Stimulated activated CD4-positive, alpha-beta T cell treated with anti-CD3 and anti-CD28 coated beads, Interleukin-2, amount 100 ng/mL, for 48 hours (primary cell): ENCODE measurements around the gene ANKRD12.

ENCODE experiments used
- DNase-seq, 2 donors: peaks; one replicate each; pipeline ENCODE4 v3.0.0-alpha.2; 2020

The ANKRD12 gene

GRCh38 chr18:9296233-9297006 lies 159.8 kb downstream of the ANKRD12 start:
- no peak for DNase-seq

GRCh38 chr18:9297007-9297393 lies 160.4 kb downstream of the ANKRD12 start:
- no peak for DNase-seq

- DNase-seq = no peak
Observed at GRCh38 chr18:9304388-9305070, 167.9 kb downstream of the ANKRD12 start.

- no peak for DNase-seq
Observed at GRCh38 chr18:9319333-9319732, 182.8 kb downstream of the ANKRD12 start.

- DNase-seq = no peak
Observed at GRCh38 chr18:9321017-9321452, 184.5 kb downstream of the ANKRD12 start.

GRCh38 chr18:9321736-9322135 lies 185.2 kb downstream of the ANKRD12 start:
- no peak for DNase-seq

GRCh38 chr18:9322744-9323143 lies 186.2 kb downstream of the ANKRD12 start:
- DNase-seq = no peak

GRCh38 chr18:9323750-9324445 lies 187.3 kb downstream of the ANKRD12 start:
- DNase-seq = no peak

- no peak for DNase-seq
Observed at GRCh38 chr18:9325716-9326115, 189.1 kb downstream of the ANKRD12 start.

- no peak for DNase-seq
Observed at GRCh38 chr18:9328776-9329175, 192.2 kb downstream of the ANKRD12 start.

- no peak for DNase-seq
Observed at GRCh38 chr18:9329471-9329870, 192.9 kb downstream of the ANKRD12 start.

GRCh38 chr18:9330419-9330818 lies 193.8 kb downstream of the ANKRD12 start:
- no peak for DNase-seq

GRCh38 chr18:9333441-9334328 lies 197.1 kb downstream of the ANKRD12 start:
- DNase-seq = peak in 1 of 2 donors; percentile 9

GRCh38 chr18:9334329-9334972 lies 197.9 kb downstream of the ANKRD12 start, which contains the start of gene TWSG1:
Gene TWSG1, plus strand, starts transcription at chr18:9334773. Its CDS starts 2,457 bp downstream, at chr18:9337230.
- peak; percentile 85 to 94 for DNase-seq

- peak; percentile 12 to 16 for DNase-seq
Observed at GRCh38 chr18:9334973-9335696, 198.6 kb downstream of the ANKRD12 start.
